Stimulated activated CD8-positive, alpha-beta memory T cell treated with anti-CD3 and anti-CD28 coated beads, Interleukin-15, amount 100 ng/mL, for 24 hours (primary cell): Measurements from ENCODE around the gene PABPC1L2B.
"Not testable (repeated sequence)": the region's sequence is repeated elsewhere in the genome, so short reads cannot be mapped to it uniquely, and the experiment has no call there.

Experiments
- DNase-seq: peaks from one replicate; pipeline ENCODE4 v3.0.0-alpha.2; 2020; ENCODE audit warnings: low read depth

The PABPC1L2B gene

DNA sequence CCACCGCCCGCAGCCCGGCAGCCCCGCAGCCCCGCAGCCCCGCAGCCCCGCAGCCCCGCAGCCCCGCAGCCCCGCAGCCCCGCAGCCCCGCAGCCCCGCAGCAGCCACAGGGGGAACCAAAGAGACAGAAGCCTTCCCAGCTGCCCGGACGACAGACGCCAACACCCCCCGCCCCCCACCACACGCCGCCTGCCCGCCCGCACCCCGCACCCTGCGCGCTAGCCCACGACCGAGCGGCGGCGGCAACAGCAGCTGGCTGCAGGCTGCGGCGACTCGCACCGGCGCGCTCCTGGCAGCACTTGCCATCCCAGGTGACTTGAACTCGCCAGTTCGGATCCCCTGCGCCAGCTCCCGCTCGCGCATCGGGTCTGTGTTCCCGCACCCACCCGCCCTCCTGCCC, at the start of gene PABPC1L2B:
Gene PABPC1L2B (plus strand): TSS at position 207 of the 400 bp plus-strand sequence. CDS start 704 bp downstream, outside the sequence.
- DNase-seq, result not testable (repeated sequence)

GRCh38 chrX:72959971-72960370, 42.8 kb upstream of the PABPC1L2B start:
- DNase-seq, result not testable (repeated sequence)

- DNase-seq, result not testable (repeated sequence)
These were observed 30.9 kb upstream of the PABPC1L2B start for GRCh38 chrX:72971859-72972258.

DNA sequence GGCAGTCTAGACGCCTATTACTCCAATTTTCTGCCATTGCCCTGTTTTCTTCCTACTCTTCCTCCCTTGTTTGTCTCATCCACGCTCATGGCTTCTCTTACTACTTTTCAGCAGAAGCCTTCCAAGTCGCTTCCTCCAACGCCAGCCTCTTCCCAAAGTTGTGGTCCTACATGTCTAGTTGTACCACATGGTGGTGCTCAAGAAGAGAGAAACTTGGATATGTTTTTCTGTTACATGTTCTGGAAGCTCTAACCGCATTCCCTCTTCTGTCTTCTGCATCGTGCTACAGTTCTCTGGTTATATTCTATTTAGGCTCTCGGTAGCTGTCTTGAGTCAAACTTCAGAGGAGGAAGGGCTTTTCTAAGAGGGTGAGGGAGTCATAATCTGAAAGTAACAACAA, 27.9 kb upstream of the PABPC1L2B start:
- not testable (repeated sequence) for DNase-seq

DNA sequence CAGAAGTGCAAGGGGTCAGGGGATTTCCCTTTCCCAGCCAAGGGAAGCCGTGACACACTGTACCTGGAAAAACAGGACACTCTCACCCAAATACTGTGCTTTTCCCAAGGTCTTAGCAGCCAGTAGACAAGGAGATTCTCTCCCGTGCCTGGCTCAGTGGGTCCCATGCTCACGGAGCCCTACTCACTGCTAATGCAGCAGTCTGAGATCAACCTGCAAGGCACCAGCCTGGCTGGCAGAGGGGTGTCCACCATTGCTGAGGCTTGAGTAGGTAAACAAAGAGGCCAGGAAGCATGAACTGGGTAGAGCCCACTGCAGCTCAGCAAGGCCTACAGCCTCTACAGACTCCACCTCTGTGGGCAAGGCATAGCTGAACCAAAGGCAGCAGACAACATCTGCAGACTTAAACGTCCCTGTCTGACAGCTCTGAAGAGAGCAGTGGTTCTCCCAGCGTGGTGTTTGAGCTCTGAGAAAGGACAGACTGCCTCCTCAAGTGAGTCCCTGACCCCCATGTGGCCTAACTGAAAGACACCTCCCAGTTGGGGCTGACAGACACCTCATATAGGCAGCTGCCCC, 21.8 kb upstream of the PABPC1L2B start:
- not testable (repeated sequence) for DNase-seq

- DNase-seq, result not testable (repeated sequence)
These were observed 1.3 kb downstream of the PABPC1L2B start for GRCh38 chrX:73004032-73004431.

DNA sequence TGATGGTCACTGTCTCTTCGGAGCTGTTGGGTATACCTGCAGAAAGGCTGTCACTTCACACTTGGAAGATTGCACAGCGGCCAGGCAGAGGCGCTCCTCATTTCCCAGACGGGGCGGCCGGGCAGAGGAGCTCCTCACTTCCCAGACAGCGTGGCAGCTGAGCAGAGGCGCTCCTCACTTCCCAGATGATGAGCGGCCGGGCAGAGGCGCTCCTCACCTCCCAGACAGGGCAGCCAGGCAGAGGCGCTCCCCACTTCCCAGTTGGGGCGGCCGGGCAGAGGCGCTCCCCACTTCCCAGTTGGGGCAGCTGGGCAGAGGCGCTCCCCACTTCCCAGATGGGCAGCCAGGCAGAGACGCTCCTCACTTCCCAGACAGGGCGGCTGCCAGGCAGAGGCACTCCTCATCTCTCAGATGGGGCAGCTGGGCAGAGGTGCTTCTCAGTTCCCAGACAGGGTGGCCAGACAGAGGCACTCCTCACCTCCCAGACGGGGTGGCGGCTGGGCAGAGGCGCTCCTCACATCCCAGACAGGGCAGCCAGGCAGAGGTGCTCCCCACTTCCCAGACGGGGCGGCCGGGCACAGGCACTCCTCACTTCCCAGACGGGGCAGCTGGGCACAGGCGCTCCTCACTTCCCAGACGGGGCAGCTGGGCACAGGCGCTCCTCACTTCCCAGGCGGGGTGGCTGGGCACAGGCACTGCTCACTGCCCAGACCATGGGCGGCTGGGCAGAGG, 18.8 kb downstream of the PABPC1L2B start:
- no peak for DNase-seq

DNA sequence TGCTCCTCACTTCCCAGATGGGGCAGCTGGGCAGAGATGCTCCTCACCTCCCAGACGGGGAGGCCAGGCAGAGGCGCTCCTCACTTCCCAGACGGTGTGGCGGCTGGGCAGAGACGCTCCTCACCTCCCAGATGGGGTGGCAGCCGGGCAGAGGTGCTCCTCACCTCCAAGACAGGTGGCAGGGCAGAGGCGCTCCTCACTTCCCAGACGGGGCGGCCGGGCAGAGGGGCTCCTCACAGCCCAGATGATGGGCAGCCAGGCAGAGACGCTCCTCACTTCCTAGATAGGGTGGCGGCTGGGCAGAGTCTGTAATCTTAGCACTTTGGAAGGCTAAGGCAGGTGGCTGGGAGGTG, 19.3 kb downstream of the PABPC1L2B start:
- not testable (repeated sequence) for DNase-seq

- DNase-seq, result no peak
These were observed 26.1 kb downstream of the PABPC1L2B start for GRCh38 chrX:73028876-73029275.
